Activated CD4-positive, alpha-beta T cell treated with anti-CD3 and anti-CD28 coated beads, Interleukin-2, Interleukin-6, amounts not matched to agents 100 ng/mL and 50 ng/mL, durations not matched to agents 16 hours and 8 hours (primary cell): ENCODE results near the gene CYLC1.
A peak's percentile ranks its signal among the peaks of the same experiment; 100 is the strongest.

Source experiments
- DNase-seq: peaks from one replicate; pipeline ENCODE4 v3.0.0-alpha.2; 2020

CYLC1 gene, protein sequence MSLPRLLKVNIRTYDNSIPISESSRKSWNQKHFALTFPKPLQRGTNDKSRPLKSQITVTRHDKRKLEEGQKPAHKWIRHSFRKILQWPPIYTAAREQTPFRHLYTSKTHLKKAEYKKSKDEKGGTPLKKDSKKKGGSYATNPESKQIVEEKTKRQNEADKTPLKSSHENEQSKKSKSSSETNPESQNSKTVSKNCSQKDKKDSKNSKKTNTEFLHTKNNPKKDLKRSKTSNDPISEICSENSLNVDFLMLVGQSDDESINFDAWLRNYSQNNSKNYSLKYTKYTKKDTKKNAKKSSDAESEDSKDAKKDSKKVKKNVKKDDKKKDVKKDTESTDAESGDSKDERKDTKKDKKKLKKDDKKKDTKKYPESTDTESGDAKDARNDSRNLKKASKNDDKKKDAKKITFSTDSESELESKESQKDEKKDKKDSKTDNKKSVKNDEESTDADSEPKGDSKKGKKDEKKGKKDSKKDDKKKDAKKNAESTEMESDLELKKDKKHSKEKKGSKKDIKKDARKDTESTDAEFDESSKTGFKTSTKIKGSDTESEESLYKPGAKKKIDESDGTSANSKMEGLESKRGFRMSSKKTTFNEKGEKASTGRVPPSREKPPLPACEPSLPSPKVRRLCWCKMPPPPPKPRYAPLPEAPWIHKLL

DNA sequence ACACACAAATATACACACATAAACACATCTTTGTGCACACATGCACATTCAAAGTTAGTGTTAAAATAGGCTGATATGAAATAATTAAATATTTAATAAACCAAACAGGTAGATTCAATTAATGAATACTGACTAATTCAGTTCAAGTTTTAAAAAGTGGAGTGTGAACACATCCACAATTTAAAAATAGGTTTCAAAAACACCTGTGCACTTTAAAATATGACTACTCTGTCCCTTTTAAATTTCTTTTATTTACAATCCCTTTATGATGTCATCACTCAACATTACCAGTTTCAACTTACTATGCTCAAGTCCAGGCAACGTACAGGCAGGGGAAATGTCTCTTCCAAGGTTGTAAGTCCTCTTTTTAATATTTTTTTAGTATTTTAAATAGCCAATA is at the start of gene CYLC1:
TSS of gene CYLC1 (plus strand) at position 301 of the 400 bp plus-strand sequence. CDS start at position 338, 37 bp downstream.
- no peak for DNase-seq

DNA sequence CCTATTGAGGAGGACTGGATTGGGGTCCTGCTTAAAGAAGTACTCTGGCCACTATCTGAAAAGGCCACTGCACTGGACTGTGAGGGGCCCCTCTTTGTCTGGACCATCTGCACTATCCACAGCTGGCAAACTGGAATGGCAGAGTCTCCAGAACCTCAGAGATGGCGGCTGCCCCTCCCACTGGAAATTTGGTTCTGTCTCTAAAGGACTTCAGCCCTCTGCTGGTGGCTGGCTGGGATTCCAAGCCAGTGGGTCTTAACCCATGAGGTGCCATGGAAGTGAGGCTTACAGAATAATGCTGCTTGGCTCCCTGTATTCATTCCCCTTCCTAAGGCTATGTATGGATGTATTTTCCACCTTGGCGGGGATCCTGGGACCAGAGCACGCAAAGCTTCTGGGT is 41.6 kb upstream of the CYLC1 start:
- DNase-seq = no peak

DNA sequence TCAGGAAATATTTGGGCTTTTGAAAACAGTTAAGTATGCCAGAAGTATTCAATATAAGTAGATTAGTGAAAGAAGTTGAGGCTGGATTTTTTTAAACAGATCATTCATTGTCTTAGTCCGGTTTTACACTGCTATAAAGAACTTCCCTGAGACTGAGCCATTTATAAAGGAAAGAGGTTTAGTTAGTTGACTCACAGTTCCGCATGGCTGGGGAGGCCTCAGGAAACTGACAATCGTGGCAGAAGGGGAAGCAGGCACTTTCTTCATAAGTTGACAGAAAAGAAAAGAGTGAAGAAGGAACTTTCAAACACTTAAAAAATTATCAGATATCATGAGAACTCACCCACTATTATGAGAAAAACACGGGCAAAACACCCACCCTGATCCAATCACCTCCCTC is 31.1 kb upstream of the CYLC1 start:
- no peak for DNase-seq

DNA sequence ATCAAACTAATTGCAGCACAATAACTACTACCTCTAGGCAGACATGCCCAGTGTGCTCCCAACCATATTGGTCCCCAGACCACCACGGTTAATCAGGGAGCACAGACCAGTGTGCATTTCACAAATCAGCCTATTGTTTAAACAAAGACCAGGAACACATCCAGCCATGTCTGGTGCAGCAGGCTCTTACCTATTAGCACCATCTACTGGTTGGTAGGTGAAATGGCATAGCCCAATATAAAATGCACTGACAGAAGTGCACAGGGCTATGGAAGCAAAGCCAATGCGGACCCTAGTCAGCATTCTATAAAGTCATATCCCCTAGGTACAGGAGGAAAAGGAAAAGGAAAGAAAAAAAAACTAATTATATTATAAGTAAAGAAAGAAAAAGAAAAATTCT is 15.5 kb upstream of the CYLC1 start:
- DNase-seq = peak; percentile 44

DNA sequence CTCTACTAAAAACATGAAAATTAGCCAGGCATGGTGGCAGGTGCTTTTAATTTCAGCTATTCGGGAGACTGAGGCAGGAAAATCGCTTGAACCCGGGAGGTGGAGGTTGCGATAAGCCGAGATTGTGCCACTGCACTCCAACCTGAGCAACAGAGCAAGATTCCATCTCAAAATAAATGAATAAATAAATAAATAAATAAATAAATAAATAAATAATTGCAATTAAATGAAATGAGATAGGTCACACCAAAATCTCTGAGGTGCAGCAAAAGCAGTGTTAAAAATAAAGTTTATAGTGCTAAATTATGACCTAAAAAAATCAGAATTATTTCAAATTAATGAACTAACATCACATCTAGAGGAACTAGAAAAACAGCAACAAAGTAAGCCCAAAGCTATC is 13.6 kb upstream of the CYLC1 start:
- DNase-seq = no peak

DNA sequence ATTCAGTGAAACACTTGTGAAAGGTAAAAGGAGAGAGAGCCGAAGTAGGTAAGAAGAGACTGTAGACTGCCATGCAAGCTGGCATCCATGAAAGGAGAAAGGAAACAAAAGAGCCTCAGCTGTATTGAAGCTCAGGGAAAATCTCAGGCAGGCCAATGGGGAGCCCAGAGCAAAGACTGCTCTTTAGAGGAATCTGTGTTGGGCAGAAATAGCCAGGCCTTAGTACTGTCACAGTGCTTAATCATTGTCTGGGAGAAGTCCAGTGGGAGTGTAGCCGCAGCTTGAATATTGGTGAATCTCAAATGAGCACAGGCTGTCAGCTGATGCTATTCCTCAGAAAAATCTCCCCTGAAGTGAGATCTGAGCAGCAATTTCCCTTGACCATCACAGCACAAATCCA is 27.6 kb downstream of the CYLC1 start:
- no peak for DNase-seq

DNA sequence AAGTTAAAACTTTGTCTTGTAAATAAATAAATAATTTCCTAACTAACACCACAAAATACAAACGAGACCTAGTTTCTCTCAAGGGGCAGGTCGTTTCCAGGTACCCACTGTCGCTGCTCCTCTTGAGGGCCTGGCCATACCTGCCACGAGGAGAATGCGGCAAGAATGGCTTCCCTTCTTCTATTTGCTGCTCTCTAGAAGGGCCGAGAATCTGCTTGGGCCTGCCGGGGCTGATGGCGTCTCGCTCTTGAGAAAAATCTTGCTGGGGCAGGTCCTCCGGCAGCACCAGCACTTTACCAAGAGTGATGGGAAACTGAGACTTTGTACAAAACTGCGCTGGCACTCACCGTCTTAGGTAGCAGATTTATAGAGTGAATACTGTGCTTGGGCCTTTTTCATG is 31.5 kb downstream of the CYLC1 start:
- DNase-seq = no peak

DNA sequence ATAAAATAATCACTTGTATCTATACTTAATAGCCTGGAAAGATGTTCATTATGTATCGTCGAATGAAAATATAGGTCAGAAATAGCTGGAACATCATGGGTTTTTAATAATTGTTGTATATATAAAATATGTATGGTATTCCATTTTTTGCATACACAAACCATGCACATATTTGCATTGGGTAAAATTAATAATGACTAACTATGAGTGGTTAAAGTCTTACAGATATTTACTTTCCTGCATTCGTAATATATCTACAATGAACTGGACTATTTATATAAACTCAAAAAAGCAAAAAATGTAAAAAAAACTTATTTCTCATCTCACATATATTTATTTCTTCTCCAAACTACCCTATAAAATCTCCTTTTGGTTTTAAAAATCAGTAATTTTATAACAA is 46.0 kb downstream of the CYLC1 start:
- DNase-seq = no peak

DNA sequence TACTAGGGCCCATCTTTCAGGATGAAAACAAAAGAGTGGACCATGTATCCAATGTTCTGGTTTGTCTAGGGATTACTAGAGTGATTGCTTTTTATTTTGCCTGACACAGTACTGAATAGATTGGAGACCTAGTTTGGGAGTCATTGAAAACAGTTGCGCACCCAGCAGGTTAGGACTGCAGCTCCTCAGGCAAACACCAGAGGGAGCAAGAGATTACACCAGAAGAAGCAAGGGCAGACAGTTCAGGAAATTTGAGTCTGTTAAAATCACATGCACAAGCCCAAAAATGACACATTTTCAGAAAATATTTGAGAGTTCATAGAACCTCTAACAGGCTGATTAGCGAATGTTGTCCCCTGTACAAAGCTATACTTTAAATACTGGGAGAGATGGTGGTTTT is 55.6 kb downstream of the CYLC1 start:
- peak; percentile 36 for DNase-seq

DNA sequence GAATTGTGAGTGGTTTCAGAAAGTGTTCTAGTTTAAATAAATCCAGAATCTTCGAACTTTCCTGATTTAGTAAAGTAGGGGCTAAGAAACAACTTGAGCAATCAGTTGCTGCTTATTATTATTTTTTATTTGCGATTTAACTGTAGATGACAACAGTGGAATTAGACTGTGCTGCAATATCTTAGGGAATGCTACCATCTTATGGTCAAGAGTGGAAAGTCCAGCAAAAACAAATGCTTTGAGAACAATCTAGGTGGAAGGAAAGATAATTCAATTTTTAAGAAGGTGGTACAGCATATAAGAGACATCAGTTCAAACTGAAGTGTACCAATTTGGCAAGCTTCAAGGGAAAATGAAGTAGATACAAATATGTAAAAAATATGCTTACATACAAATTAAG is 73.3 kb downstream of the CYLC1 start:
- DNase-seq = no peak
